ENCODE data around the gene TUB.

The TUB gene

GRCh38 chr11:8108421-8108820, 27.4 kb downstream of the TUB start:
- no peak for TF ChIP-seq CTCF (IDR thresholded peaks at IDR 0.05)

- no peak for TF ChIP-seq CTCF (IDR thresholded peaks at IDR 0.05)
Observed at GRCh38 chr11:8109675-8110074, 28.7 kb downstream of the TUB start.

- TF ChIP-seq CTCF (IDR thresholded peaks at IDR 0.05): no peak
Observed at GRCh38 chr11:8110396-8110795, 29.4 kb downstream of the TUB start.

GRCh38 chr11:8111636-8112035, 30.6 kb downstream of the TUB start:
- no peak for TF ChIP-seq CTCF (IDR thresholded peaks at IDR 0.05)

- TF ChIP-seq CTCF (IDR thresholded peaks at IDR 0.05): no peak
Observed at GRCh38 chr11:8122173-8122764, 41.3 kb downstream of the TUB start.

- no peak for TF ChIP-seq CTCF (IDR thresholded peaks at IDR 0.05)
Observed at GRCh38 chr11:8126649-8127289, 45.8 kb downstream of the TUB start.

GRCh38 chr11:8127447-8127846, 46.4 kb downstream of the TUB start:
- TF ChIP-seq CTCF (IDR thresholded peaks at IDR 0.05): no peak

- TF ChIP-seq CTCF (IDR thresholded peaks at IDR 0.05): no peak
Observed at GRCh38 chr11:8138526-8138925, 57.5 kb downstream of the TUB start.
